Activated CD8-positive, alpha-beta memory T cell treated with anti-CD3 and anti-CD28 coated beads, Interleukin-2, amount 50 U/mL, for 24 hours (primary cell): ENCODE results near the gene FICD.
"Not testable (repeated sequence)": the region's sequence is repeated elsewhere in the genome, so short reads cannot be mapped to it uniquely, and the experiment has no call there.

Experiments
- DNase-seq: peaks from one replicate; pipeline ENCODE4 v3.0.0-alpha.2; 2020; ENCODE audit errors: extremely low read depth

The FICD gene

DNA sequence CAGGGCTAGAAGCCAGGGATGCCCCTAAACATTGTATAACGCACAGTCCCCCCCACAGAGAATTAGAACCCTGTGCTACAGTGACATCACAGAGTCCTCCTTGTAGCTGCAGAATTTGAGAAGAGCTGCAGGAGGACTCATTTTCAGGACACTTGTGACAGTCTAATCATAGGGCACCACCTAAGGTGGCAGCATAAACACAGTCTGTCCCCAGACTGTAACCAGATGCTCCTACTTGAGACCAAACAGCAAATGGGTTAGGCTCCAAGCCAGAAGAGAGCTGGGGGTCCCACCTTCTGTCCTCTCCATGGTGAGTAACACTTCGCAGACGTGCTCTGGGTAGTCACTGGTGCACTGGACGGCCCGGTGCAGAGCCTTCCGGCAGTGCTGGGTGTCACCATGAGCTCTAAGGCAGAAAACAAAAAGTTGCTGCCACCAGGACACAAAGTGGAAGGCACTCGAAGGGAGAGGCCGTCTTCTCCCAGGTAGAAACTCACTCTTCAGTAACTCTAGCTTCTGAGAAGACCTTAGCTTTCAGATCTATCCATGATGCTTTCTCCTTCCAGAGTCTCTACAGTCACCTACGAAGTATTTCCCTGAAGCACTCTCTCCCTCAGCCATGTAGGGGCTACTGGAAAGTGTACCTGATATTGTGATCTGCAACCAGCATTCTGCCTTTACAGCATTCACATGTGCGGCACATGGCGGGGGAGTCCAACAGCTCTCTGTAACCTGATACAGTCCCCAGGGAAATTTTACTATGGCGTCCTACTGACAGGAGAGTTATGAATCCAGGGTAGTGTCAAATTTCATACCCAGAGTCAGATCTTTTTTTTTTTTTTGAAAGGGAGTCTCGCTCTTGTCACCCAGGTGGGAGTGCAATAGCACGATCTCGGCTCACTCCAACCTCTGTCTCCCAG, 17.1 kb downstream of the FICD start:
- no peak for DNase-seq

DNA sequence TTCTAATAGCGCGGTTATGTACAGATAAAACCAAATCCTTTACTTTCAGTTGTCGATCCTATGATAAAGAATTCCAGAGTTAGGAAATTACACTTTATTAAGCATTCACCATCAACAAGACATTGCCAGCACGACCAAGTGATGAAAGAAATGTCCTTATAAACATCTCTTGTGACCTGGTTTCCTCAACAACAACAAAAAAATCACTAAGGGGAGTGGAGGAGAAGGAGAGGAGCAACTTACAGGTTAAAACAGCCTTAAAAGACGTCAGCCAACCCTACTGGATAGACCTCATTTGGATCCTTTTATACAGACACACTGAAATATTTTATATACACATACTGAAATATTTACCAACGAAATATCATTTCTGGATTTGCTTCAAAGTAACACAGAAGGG, 23.1 kb downstream of the FICD start:
- no peak for DNase-seq

DNA sequence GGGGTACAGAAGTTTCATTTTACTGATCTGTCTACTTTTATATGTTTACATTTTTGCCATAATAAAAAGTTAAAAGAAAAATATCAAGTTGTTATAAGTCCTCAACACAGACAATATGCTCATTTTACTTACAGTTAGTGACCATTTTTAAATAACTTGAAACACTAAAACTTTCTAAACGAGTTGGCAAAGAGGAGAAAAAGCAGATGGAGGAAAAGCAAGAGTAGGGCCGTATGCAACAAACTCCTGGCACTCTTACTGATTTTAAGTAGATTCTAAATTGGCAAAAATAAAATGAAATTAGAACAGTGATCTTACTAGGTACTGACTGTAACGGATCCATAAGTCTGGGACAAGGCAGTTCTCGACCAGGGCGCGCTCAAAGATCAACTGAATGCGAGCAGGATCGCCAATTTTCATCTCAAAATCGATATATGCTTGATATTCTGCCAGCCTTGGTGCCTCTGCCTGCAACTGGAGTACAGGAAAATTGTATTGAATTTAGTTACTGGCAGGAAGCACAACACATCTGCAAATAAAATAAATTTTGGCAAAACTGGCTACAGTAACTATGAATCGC, 23.6 kb downstream of the FICD start:
- DNase-seq: no peak

DNA sequence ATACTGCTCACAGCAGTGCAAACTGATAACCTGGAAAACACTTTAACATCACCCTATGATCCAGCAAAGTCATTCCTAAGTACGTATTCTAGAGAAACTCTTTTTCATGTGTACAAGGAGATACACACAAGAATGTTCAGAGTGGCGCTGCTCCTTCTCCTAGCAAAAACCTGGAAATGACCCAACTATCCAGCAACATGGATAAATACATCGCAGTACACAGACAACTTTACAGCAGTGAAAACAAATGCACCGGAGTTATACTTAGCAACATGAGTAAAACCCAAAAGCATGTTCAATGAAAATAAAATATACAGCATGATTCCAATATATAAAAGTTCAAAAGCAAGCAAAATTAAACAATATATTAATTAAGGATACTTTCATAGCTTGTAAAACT, 27.2 kb downstream of the FICD start:
- no peak for DNase-seq

DNA sequence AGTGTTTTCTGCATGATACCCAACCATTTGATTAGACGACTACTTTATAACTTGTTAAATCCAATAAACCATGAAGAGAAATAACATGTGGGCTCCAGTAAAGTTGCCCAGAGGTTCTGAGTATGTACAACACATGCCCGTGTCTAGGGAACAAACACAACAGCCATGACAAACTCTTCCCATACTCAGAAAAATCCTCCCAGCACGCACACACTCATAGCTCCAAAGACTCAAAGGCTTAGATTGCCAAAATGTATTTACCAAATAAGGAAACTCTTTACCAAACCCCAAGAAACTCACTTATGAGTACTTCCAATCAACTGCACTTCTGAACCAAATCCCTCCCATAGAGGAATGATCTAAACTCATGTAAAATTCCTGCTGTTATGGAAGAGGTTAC, 28.6 kb downstream of the FICD start:
- DNase-seq: no peak

DNA sequence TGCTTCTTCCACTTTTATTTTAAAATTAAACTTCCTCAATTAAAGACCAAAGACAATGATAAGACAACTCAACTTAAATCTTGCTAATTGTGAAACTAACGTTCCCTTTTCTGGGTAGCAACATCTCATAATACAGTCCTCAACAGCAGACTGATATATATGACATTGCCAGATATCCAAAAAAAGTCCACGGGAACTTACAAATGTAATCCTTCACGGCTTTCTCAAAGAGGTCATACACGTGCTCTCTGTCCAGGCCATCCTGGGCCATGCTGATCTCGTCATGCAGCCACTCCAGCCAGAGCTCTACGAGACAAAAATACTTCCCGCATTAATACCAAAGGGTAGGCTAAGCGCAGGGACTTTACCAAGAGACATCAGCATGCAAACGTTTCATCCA, 32.6 kb downstream of the FICD start:
- DNase-seq: no peak

DNA sequence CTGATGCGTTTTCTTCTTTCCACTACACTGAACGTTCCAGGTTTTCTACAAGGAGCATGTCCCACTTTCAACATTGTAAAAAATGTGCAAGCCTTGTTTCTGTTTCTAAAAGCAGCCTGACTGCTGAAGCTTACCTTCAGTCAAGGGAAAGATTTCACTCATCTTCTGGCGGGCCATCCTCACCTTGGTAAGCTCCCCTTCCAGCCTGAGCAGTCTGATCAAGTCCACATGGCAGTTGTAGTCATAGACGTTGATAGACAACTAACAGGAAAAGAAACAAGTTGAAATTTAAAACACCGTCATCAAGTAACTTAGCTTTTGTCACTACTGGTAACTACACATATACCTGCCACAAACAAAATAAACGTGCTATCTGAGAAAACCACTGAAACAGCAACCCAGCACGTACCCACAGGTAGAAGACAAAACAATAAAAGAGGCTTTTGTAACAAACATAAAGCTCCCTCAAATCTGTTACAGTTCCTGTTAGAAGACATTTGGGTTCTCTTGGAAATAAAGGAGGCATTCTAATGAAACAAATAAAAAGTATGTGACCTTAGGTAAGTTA, 34.0 kb downstream of the FICD start:
- DNase-seq: no peak

DNA sequence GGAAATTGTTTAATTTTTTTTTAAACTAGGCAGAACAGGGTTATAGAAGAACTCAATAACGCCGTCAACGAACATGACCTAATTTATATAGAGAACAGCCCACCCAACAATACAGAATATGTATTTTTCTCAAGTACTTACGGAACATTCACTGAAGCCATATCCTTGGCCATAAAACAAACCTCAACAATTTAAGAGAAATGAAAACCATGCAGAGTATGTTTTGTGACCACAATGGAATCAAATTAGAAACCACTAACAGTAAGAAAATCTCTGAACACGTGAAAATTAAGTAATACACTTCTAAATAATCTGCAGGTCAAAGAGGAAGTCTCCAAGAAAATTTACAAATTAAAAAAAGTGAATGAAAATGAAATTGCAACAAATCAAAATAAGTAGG, 36.5 kb downstream of the FICD start:
- DNase-seq: no peak

DNA sequence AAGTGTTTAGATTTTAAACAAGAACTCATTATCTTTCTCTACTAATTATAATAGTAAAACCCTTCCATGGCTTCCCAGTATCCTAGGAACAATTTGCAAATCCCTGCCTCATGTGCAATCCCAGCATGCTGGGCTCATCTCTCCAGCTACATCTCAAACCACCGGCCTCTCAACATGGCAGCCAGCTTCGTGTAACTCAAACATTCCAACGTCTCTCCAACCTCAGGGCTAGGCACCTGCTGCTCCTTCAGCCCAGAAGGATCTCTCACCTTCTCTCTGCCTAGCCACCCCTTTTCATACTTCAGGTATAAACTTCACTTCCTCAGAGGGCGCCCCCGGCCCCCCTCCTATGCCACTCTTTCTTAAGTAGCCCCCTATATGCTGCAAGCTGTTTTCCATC, 38.7 kb downstream of the FICD start:
- DNase-seq: no peak

DNA sequence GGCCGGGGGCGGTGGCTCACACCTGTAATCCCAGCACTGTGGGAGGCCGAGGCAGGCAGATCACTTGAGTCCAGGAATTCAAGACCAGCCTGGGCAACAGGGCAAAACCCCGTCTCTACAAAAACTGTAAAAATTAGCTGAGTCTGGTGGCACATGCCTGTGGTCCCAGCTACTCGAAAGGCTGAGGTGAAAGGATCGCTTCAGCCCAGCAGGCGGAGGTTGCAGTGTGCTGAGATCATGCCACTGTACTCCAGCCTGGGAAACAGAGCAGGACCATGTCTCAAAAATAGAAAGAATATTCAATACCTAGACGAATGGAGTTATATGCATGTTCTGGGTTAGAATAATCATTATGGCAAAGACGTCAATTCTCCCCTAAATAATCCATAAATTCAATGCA, 40.3 kb downstream of the FICD start:
- DNase-seq: not testable (repeated sequence)

DNA sequence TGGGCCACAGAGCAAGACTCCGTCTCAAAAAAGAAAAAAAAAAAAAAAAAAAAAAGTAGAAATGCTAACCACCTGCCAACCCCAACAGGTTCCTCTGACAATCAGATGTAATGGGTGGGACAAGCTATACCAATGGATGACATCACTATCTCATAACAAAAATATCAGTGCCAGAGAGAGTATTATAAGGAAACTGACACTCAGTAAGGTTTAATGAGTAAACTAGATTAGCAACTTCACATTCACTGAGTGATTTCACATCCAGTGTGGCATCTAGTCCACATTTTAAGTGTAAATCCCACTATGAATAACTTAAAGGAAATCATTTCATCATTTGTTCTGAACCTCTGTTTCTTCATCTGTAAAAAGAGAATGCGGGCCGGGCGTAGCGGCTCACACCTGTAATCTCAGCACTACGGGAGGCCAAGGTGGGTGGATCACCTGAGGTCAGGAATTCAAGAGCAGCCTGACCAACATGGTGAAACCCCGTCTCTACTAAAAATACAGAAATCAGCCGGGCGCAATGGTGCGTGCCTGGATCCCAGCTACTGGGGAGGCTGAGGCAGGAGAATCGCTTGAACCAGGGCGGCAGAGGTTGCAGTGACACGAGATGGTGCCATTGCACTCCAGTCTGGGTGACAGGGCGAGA, 44.1 kb downstream of the FICD start:
- no peak for DNase-seq

DNA sequence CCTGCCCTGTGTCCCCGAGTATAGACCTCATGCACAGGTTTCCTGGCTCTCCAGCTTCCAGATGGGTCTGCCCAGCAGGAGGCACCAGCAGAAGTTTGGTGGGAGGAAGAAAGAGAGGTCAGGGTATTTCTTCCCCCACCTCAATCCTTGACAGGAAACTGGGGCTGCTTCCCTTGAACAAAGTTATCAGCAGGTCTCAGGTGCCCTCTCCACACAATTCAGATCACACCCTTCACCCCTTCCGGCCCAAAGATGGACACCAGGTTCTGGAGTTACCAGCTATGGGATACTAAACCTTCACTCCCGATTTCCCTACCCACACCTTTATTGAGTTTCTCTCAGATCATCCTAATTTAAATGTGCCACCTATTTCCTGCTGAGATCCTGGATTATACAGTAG, 44.7 kb downstream of the FICD start:
- no peak for DNase-seq

DNA sequence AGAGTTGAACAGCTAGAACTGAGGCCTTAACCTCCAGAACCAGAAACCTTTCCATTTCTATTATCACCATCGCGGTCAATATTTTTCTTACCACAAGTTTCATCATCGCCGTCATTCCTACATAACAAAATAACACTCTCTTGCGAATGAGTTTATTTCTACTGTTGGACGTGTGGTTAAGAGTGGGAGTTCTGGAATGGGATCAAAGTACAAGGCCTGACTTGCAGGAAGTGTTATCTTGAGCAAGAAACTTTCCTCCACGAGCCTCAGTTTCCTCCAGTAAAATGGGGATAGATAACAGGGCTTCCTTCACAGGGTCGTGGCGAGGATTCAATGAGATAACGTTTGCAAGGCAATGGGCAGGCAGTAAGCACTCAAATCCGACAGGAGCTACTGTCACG, 45.2 kb downstream of the FICD start:
- DNase-seq: no peak

DNA sequence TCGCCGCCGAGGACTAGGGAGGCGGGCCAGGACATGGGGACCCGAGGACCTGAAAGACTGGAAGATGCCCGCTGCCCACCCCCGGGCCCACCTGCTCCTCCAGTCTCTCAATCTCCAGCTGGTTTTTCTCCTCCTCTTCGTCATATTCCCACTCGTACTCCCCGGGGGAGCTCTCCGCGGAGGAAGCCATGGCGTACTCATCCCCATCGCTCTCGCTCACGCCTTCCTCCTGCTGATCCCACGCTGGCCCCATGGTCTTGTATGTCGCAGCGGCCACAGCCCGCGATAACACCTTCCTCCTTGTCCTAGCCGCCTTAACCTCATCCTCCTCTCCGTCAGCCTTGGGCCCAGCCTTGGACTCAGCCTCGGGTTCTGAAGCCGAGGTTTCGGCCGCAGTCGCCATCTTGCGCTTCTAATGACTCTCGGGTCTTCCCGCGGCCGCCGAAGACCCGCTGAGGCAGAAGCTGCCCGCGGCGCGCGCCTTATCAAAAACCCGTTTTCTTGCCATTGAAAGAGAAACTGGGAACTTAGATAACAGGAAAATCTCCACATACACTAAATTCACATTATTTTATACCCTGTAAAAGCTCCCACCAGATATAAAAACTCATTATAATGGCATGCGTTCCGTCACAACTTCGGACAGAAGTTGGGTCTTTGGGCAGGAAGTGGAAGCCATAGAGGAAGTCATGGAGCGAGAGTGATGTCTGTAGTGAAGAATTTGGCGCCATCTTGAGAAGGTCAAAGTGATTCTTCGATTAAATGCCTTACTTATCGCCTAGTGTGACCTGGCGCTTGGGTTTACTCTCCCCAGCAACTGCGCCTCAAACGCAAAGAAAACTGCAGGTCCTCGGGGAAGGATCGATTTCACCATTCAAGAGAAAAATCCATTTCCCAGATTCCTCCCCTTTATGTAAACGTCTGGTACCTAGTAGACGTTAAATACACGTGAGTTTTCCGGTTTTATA, 46.0 kb downstream of the FICD start, which contains the start of gene SART3:
Gene SART3, minus strand, starts transcription at position 422 of the 968 bp plus-strand sequence. Its CDS starts 19 bp downstream, at position 403.
- peak; percentile 48 for DNase-seq

DNA sequence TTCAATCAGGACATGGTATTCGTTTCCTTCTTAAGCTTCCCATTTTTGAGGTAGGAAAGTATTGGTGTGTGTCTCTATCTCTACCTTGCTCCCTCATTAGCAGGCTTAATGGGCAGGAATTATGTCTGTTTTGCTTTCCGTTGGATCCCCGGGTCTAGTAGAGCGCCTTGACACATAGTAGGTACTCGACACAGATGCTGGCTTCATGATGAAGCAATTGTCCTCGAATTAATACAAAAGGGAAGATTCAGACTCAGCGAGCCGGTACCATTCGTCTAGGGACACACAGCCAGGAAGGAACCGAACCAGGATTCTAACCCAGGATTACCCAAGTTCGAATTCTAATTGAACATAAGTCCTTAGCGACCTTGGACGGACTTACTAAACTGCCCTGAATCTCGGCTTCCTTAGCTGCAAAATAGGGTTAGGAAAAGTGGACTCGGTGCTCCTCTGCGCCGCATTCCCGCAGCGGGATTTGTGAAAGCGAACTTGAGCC, 46.8 kb downstream of the FICD start:
- no peak for DNase-seq

DNA sequence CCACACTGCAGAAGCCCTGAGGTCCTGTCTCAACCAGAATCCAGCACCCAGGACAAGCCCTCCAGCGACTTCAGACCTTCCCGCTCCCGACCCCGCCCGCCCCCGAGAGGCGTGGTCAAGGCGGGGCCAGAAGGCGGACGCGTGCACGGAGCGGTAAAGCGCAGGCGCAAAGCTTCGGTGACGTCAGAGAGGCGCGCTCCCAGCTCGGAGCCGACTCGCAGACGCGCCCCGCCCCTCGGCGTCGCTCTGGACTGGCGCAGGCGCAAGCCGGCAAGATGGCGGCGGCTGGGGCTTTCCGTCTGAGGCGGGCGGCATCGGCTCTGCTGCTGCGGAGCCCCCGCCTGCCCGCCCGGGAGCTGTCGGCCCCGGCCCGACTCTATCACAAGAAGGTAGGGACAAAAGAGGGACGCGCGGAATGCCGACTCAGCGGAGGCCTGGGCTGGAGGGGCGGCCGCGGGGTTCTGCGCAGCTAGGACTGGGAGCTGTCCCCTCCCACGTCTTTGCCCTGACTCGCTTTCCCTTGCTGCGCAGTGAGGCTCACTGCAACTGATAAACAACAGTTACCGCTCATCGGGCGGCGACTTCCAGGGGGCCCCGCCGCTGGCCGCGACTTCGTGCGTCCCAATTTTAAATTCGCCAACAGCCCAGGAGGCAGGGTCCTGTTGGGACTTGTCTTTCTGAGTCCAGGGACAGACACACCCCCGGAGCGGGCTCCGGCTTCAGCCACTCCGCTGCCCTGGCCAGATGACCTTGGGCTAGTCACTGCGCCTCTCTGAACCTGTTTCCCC, 47.5 kb downstream of the FICD start, which contains the start of gene ISCU:
Gene ISCU, plus strand, starts transcription at position 249 of the 788 bp plus-strand sequence. Its CDS starts 27 bp downstream, at position 276.
- DNase-seq: peak; percentile 95

DNA sequence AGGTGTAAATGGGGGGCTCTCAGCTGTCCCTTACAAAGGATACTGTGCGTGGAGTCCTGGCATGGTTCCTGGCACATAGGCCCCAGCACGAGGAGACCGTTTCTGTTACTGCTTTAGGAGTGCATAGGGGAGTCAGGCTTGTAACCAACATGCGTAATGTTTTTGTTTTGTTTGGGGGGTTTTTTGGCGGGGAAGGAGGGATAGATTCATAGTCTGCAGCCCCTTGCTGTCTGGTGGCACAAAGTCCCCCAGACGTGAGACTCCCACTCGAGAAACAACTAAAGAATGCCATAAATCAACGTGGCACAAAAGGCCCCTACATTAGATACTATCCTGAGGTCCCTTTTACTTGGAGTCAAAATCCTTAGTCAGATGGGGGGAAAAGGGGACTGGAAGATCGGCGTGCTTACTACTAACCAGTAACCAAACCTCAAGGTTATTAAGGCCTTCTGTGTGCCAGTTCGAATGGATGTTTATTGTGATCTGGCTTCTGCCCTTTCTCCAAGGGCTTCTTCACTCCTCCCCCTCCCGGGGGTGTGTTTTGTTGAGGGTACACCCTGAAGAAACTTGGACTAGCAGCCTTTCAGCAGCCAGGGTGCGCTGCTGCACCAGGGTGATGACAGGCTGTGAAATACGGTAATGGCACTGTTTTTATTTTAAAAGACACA, 48.2 kb downstream of the FICD start:
- DNase-seq: peak; percentile 70

DNA sequence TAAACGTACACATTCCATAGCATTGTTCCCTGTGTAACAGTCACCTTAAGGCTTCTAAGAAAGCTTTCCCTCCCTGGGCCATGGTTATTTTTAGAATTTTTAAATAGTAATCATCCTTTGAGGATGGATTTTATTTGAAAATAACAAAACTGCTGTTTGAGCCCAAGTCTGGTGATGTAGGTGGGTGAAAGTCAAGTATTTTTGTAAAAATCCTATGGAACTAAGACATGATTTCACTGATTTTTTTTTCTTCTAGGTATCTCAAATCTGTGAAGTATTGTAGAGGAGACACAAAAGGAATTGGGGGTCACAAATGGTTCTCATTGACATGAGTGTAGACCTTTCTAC, 48.7 kb downstream of the FICD start:
- DNase-seq: no peak

DNA sequence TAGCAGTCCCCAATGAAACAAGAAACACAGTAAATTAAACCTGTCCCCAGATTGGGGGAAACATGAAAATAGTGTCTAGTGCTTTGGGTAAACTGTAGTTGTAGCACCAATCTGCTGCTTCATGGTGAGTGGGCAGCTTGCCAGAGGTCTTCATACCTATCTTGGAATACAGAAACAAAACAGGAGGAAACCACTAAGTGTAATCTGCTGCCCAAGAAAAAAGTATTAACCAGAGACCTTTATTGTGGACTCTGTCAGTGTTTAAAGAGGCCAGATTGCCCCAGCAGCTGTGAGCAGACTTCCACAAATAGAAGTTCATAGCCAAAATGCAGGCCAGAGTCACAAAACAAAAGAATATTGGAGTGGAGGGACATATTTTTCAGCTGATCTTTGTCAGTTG, 49.6 kb downstream of the FICD start:
- no peak for DNase-seq

DNA sequence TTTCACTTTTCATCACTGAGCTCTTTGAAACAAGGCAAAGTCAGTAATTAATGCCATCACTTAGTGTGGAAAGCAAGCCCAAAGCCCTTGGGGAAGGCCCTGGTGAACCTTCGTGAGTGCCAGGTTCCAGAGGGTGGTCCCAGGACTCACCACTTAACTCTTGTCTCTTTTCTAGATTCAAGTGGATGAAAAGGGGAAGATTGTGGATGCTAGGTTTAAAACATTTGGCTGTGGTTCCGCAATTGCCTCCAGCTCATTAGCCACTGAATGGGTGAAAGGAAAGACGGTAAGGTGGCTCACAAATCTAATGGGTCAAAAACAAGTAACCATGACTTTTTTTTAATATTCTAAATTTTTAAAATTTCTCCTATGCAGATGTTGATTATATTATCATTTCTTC, 50.1 kb downstream of the FICD start:
- DNase-seq: no peak
